Stimulated activated naive CD8-positive, alpha-beta T cell treated with anti-CD3 and anti-CD28 coated beads, Interleukin-15, Interleukin-2, amounts not matched to agents 100 ng/mL and 50 ng/mL, for 24 hours (primary cell): Measurements from ENCODE around the gene GYPC.

Source experiments
- H3K27ac Mint-ChIP-seq: one replicate; pipeline ENCODE4 v1.8.0; 2021; ENCODE audit warnings: mild to moderate bottlenecking, mixed read lengths
- H3K27me3 Mint-ChIP-seq: one replicate; pipeline ENCODE4 v1.8.0; 2021; ENCODE audit warnings: mixed read lengths
- H3K36me3 Mint-ChIP-seq: one replicate; pipeline ENCODE4 v1.8.0; 2021; ENCODE audit warnings: low read depth, mixed read lengths
- H3K4me1 Mint-ChIP-seq: one replicate; pipeline ENCODE4 v1.8.0; 2021; ENCODE audit warnings: low read depth, mixed read lengths
- H3K4me3 Mint-ChIP-seq: one replicate; pipeline ENCODE4 v1.8.0; 2021; ENCODE audit warnings: mild to moderate bottlenecking, mixed read lengths
- H3K9me3 Mint-ChIP-seq: one replicate; pipeline ENCODE4 v1.8.0; 2021; ENCODE audit warnings: mixed read lengths

Gene GYPC

GRCh38 chr2:126736133-126736874 lies 80.3 kb downstream of the GYPC start:
- Mint-ChIP-seq H3K4me1 (peaks cover 10% of the 10 kb centered on the region), H3K4me3 (no peak overlapping the region), H3K27me3 (no peaks in the 10 kb centered on the region), H3K36me3 (no peaks in the 10 kb centered on the region), H3K27ac (no peak overlapping the region), H3K9me3 (no peaks in the 10 kb centered on the region)

DNA sequence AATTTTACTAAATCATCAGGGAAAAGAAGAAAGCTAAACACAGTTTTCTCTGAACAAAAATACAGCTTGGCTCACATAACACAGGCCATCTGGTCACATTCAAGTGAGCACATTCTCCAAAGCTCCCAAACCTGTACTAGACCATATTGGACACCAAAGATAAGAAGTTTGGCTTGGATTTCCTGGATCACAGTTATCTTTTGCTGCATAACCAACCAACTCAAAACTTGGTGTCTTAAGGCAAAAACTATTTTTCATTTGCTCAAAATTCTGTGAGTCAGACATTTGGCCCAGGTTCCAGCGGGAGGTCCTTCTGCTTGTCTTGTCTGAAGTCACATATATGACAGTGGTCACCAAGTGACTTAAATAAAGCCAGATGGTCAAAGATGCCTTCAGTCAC lies 83.2 kb downstream of the GYPC start:
- no peaks in the 10 kb centered on the region for H3K9me3 Mint-ChIP-seq
- H3K27me3 Mint-ChIP-seq, result no peaks in the 10 kb centered on the region
- H3K36me3 Mint-ChIP-seq, result no peaks in the 10 kb centered on the region
- H3K4me3 Mint-ChIP-seq, result no peak overlapping the region
- no peak overlapping the region for H3K27ac Mint-ChIP-seq
- H3K4me1 Mint-ChIP-seq, result peaks cover 10% of the 10 kb centered on the region

GRCh38 chr2:126744640-126745039 lies 88.7 kb downstream of the GYPC start:
- Mint-ChIP-seq H3K27ac (no peak overlapping the region), H3K9me3 (no peaks in the 10 kb centered on the region), H3K4me3 (no peak overlapping the region), H3K27me3 (no peaks in the 10 kb centered on the region), H3K36me3 (no peaks in the 10 kb centered on the region), H3K4me1 (peaks cover 11% of the 10 kb centered on the region)
